Measurements from ENCODE around the gene NOD2. TPM values are rescaled to one million over a fixed set of nuclear protein-coding genes. Genes with fewer than 3 reads are reported as not detected.
A peak's percentile ranks its signal among the peaks of the same experiment; 100 is the strongest.

Gene NOD2
- total and polyA plus RNA-seq, 2 of the 13 experiments (the other 11 are each of a cell fraction or from before 2014, with no cell fraction given), result 0.27 to 0.81 TPM

DNA sequence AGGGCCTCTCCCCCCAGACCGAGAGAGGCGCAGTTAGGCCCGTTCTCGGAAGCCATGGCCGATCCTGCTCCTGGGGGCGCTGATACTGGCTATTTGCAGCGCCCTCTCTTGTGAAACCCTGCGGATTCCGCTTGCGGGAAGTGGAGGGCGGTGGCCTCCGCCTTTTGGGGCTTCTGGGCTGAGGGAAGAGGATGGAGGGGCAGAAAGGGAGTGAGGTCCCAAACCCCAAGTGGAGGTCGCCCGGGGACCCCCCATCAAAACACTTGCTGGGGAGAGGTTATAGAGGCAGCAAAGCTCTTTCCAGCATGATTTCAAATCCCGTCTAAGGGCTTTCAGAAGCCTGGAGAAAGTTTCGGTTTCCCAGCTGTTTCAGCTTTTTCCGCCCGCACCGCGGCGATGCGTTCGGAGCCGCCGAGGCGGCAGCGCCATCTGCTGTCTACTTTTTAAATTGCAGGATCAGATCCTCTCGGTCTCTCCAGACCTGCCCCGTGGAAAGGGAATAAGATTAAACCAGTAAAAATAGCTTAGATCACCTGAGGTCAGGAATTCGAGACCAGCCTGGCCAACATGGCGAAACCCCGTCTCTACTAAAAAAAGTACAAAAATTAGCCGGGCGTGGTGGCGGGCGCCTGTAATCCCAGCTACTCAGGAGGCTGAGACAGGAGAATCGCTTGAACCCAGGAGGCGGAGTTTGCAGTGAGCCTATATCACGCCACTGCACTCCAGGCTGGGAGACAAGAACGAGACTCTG, 28.1 kb upstream of the NOD2 start (continued):
- TF ChIP-seq, protein P1, sequence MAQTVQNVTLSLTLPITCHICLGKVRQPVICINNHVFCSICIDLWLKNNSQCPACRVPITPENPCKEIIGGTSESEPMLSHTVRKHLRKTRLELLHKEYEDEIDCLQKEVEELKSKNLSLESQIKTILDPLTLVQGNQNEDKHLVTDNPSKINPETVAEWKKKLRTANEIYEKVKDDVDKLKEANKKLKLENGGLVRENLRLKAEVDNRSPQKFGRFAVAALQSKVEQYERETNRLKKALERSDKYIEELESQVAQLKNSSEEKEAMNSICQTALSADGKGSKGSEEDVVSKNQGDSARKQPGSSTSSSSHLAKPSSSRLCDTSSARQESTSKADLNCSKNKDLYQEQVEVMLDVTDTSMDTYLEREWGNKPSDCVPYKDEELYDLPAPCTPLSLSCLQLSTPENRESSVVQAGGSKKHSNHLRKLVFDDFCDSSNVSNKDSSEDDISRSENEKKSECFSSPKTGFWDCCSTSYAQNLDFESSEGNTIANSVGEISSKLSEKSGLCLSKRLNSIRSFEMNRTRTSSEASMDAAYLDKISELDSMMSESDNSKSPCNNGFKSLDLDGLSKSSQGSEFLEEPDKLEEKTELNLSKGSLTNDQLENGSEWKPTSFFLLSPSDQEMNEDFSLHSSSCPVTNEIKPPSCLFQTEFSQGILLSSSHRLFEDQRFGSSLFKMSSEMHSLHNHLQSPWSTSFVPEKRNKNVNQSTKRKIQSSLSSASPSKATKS (CRISPR knock-in tag; IDR thresholded peaks at IDR 0.05), result no peak
- TF ChIP-seq, protein P2, sequence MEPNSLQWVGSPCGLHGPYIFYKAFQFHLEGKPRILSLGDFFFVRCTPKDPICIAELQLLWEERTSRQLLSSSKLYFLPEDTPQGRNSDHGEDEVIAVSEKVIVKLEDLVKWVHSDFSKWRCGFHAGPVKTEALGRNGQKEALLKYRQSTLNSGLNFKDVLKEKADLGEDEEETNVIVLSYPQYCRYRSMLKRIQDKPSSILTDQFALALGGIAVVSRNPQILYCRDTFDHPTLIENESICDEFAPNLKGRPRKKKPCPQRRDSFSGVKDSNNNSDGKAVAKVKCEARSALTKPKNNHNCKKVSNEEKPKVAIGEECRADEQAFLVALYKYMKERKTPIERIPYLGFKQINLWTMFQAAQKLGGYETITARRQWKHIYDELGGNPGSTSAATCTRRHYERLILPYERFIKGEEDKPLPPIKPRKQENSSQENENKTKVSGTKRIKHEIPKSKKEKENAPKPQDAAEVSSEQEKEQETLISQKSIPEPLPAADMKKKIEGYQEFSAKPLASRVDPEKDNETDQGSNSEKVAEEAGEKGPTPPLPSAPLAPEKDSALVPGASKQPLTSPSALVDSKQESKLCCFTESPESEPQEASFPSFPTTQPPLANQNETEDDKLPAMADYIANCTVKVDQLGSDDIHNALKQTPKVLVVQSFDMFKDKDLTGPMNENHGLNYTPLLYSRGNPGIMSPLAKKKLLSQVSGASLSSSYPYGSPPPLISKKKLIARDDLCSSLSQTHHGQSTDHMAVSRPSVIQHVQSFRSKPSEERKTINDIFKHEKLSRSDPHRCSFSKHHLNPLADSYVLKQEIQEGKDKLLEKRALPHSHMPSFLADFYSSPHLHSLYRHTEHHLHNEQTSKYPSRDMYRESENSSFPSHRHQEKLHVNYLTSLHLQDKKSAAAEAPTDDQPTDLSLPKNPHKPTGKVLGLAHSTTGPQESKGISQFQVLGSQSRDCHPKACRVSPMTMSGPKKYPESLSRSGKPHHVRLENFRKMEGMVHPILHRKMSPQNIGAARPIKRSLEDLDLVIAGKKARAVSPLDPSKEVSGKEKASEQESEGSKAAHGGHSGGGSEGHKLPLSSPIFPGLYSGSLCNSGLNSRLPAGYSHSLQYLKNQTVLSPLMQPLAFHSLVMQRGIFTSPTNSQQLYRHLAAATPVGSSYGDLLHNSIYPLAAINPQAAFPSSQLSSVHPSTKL (CRISPR knock-in tag; IDR thresholded peaks at IDR 0.05), result peak; percentile 24; the same call in 1 of the 2 replicates
- no peak for TF ChIP-seq POGZ (CRISPR knock-in tag; IDR thresholded peaks at IDR 0.05)

Measured in HepG2 (cell line).